HFFc6 (cell line): Measurements from ENCODE around the gene CEACAM7. TPM values are rescaled to one million over a fixed set of nuclear protein-coding genes. Genes with fewer than 3 reads are reported as not detected.
"Not testable (repeated sequence)": the region's sequence is repeated elsewhere in the genome, so short reads cannot be mapped to it uniquely, and the experiment has no call there.

Experiments used
- DNase-seq: peaks from one replicate; pipeline ENCODE4 v3.0.0-alpha.2; 2018
- H3K27ac Mint-ChIP-seq: 2 replicates; pipeline ENCODE4 v1.8.0; 2020; ENCODE audit warnings: mild to moderate bottlenecking, mixed read lengths
- H3K27me3 Mint-ChIP-seq: 2 replicates; pipeline ENCODE4 v1.8.0; 2021; ENCODE audit warnings: mild to moderate bottlenecking, moderate library complexity, mixed read lengths; ENCODE audit not compliant: insufficient read depth
- H3K36me3 Mint-ChIP-seq: 2 replicates; pipeline ENCODE4 v1.8.0; 2021; ENCODE audit warnings: low read depth, mixed read lengths
- H3K4me1 Mint-ChIP-seq: 2 replicates; pipeline ENCODE4 v1.8.0; 2020; ENCODE audit warnings: low read depth, mixed read lengths
- H3K4me3 Mint-ChIP-seq: 2 replicates; pipeline ENCODE4 v1.8.0; 2020; ENCODE audit warnings: mild to moderate bottlenecking, moderate library complexity, mixed read lengths
- H3K9me3 Mint-ChIP-seq: 2 replicates; pipeline ENCODE4 v1.8.0; 2020; ENCODE audit warnings: mild to moderate bottlenecking, mixed read lengths
- total RNA-seq, 6 experiments: library from RNA; stranded (reverse); fragmentation: NEBNext Ultra II Directional; extraction: Animal tissue kit (Norgen Biotek cat#: 25700); gene quantifications; 2 replicates in 1 of 6; 3 replicates in 5 of 6; pipeline ENCODE4 v1.2.3, GENCODE V29; 2021
- TF ChIP-seq, protein P1 (sequence below): fragments of 200-600 bp; sonication (generic); IDR thresholded peaks from 2 replicates; pipeline ENCODE4 v1.5.0; 2021; ENCODE audit warnings: antibody characterized with exemption, mild to moderate bottlenecking

CEACAM7 gene
- total RNA-seq, 6 experiments from 2014 or later = not detected

- H3K4me3 Mint-ChIP-seq = no peak overlapping the region
- TF ChIP-seq, protein P1, sequence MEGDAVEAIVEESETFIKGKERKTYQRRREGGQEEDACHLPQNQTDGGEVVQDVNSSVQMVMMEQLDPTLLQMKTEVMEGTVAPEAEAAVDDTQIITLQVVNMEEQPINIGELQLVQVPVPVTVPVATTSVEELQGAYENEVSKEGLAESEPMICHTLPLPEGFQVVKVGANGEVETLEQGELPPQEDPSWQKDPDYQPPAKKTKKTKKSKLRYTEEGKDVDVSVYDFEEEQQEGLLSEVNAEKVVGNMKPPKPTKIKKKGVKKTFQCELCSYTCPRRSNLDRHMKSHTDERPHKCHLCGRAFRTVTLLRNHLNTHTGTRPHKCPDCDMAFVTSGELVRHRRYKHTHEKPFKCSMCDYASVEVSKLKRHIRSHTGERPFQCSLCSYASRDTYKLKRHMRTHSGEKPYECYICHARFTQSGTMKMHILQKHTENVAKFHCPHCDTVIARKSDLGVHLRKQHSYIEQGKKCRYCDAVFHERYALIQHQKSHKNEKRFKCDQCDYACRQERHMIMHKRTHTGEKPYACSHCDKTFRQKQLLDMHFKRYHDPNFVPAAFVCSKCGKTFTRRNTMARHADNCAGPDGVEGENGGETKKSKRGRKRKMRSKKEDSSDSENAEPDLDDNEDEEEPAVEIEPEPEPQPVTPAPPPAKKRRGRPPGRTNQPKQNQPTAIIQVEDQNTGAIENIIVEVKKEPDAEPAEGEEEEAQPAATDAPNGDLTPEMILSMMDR = no peak
- H3K4me1 Mint-ChIP-seq = no peaks in the 10 kb centered on the region
- no peak overlapping the region for H3K27ac Mint-ChIP-seq
- DNase-seq = no peak
- peaks cover 9% of the 10 kb centered on the region; the same call in 1 of the 2 replicates for H3K36me3 Mint-ChIP-seq
- H3K27me3 Mint-ChIP-seq = peaks cover 7% of the 10 kb centered on the region
- peaks cover 21% of the 10 kb centered on the region for H3K9me3 Mint-ChIP-seq
These were observed 22.0 kb downstream of the CEACAM7 start for GRCh38 chr19:41666075-41666474.

- DNase-seq = no peak
- Mint-ChIP-seq H3K4me1 (no peaks in the 10 kb centered on the region), H3K27ac (no peak overlapping the region), H3K36me3 (no peaks in the 10 kb centered on the region), H3K9me3 (no peaks in the 10 kb centered on the region), H3K27me3 (peaks cover 15% of the 10 kb centered on the region), H3K4me3 (no peak overlapping the region)
- TF ChIP-seq, protein P1 = no peak
These were observed 30.9 kb downstream of the CEACAM7 start for GRCh38 chr19:41657157-41657556.

DNA sequence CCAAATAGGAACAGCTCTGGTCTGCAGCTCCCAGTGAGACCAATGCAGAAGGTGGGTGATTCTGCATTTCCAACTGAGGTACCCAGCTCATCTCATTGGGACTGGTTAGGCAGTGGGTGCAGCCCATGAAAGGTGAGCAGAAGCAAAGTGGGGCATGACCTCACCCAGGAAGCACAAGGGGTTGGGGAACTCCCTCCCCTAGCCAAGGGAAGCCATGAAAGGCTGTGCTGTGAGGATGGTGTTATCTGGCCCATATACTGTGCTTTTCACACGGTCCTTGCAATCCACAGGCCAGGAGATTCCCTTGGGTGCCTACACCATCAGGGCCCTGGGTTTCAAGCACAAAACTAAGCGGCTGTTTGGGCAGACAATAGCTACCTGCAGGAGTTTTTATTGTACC, 31.3 kb downstream of the CEACAM7 start:
- H3K27me3 Mint-ChIP-seq = peaks cover 15% of the 10 kb centered on the region
- not testable (repeated sequence) for H3K36me3 Mint-ChIP-seq, H3K4me1 Mint-ChIP-seq, H3K9me3 Mint-ChIP-seq, H3K4me3 Mint-ChIP-seq, H3K27ac Mint-ChIP-seq, DNase-seq

DNA sequence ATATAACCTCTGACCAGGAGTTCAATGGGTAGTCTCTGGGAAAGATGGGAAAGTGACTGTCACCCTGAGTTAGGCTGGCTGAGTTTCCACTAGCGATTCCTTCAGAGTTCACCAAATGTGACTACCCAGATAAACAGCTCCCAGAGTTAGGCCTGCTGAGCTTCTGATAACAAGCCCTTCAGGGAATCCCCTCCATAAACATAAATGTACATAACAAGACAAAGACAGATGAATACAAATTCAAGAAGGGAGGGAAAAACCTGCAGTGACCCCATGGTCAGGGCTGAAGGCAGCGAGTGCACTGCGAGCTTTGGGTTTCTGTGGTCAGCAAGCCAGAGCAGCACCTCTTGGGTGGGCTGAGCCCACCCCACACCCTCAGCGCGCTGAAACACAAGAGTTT, 35.8 kb downstream of the CEACAM7 start:
- Mint-ChIP-seq H3K4me1 (no peaks in the 10 kb centered on the region), H3K27me3 (peaks cover 17% of the 10 kb centered on the region), H3K27ac (no peak overlapping the region), H3K4me3 (no peak overlapping the region), H3K9me3 (no peaks in the 10 kb centered on the region), H3K36me3 (no peaks in the 10 kb centered on the region)
- no peak for DNase-seq
- TF ChIP-seq, protein P1 = no peak

DNA sequence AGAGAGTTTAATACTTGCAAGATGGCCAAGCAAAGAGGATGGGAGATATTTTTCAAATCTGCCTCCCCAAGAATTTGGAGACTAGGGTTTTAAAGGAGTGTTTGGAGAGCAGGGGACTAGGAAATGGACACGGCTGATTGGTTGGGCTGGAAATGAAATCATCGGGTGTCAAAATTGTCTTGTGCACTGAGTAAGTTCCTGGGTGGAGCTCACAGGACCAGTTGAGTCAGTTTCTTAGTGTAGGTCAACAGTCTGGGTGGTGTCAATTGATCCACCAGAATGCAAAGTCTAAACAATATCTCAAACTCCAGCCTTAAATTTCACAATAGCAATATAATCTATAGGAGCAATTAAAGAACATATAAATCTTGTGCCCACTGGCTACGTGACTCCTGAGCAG, 38.2 kb downstream of the CEACAM7 start:
- no peaks in the 10 kb centered on the region for H3K4me1 Mint-ChIP-seq
- DNase-seq = no peak
- H3K27ac Mint-ChIP-seq = no peak overlapping the region
- TF ChIP-seq, protein P1 = no peak
- H3K9me3 Mint-ChIP-seq = no peaks in the 10 kb centered on the region
- H3K36me3 Mint-ChIP-seq = no peaks in the 10 kb centered on the region
- no peak overlapping the region for H3K4me3 Mint-ChIP-seq
- H3K27me3 Mint-ChIP-seq = peaks cover 19% of the 10 kb centered on the region

GRCh38 chr19:41646589-41647204, 41.4 kb downstream of the CEACAM7 start:
- Mint-ChIP-seq H3K4me3 (no peak overlapping the region), H3K9me3 (no peaks in the 10 kb centered on the region), H3K27ac (no peak overlapping the region), H3K36me3 (no peaks in the 10 kb centered on the region), H3K4me1 (no peaks in the 10 kb centered on the region), H3K27me3 (peaks cover 19% of the 10 kb centered on the region)
- TF ChIP-seq, protein P1 = peak; percentile 87
- DNase-seq = no peak
